ENCODE results near the gene CDC42EP3. TPM values are rescaled to one million over a fixed set of nuclear protein-coding genes. Genes with fewer than 3 reads are reported as not detected.

Gene CDC42EP3
- total RNA-seq, 1 experiment from 2014 or later, result 29.4 TPM

GRCh38 chr2:37641582-37642171 is 29.8 kb downstream of the CDC42EP3 start:
- no peak for TF ChIP-seq CTCF (IDR thresholded peaks at IDR 0.05; ENCODE audit: unreplicated experiment)
- Mint-ChIP-seq H3K9me3 (ENCODE audit: low read depth, unreplicated experiment) (no peaks in the 10 kb centered on the region), H3K4me3 (ENCODE audit: low read depth, unreplicated experiment) (no peak overlapping the region), H3K36me3 (ENCODE audit: insufficient read depth, unreplicated experiment) (peaks cover 26% of the 10 kb centered on the region), H3K27me3 (ENCODE audit: unreplicated experiment) (no peaks in the 10 kb centered on the region), H3K4me1 (ENCODE audit: low read depth, unreplicated experiment) (no peaks in the 10 kb centered on the region), H3K27ac (ENCODE audit: unreplicated experiment) (no peak overlapping the region)
- intact Hi-C loops (cut with micrococcal nuclease; ENCODE audit: unreplicated experiment), result no loop called here
- DNase-seq, result no peak
- CTCF ChIA-PET, result no interaction called here
- no TSS peak for BruUV-seq (replicated peaks)

GRCh38 chr2:37639631-37640030 is 31.8 kb downstream of the CDC42EP3 start:
- TF ChIP-seq CTCF (IDR thresholded peaks at IDR 0.05; ENCODE audit: unreplicated experiment), result no peak

GRCh38 chr2:37638973-37639372 is 32.5 kb downstream of the CDC42EP3 start:
- no TSS peak for BruUV-seq (replicated peaks)
- intact Hi-C loops (cut with micrococcal nuclease; ENCODE audit: unreplicated experiment), result no loop called here
- DNase-seq, result no peak
- Mint-ChIP-seq H3K27me3 (ENCODE audit: unreplicated experiment) (no peaks in the 10 kb centered on the region), H3K9me3 (ENCODE audit: low read depth, unreplicated experiment) (no peaks in the 10 kb centered on the region), H3K4me1 (ENCODE audit: low read depth, unreplicated experiment) (no peaks in the 10 kb centered on the region), H3K27ac (ENCODE audit: unreplicated experiment) (no peak overlapping the region), H3K4me3 (ENCODE audit: low read depth, unreplicated experiment) (no peak overlapping the region), H3K36me3 (ENCODE audit: insufficient read depth, unreplicated experiment) (peaks cover 14% of the 10 kb centered on the region)
- CTCF ChIA-PET, result no interaction called here
- no peak for TF ChIP-seq CTCF (IDR thresholded peaks at IDR 0.05; ENCODE audit: unreplicated experiment)

More at GRCh38 chr2:37639631-37640030, 31.8 kb downstream of the CDC42EP3 start:
- Mint-ChIP-seq H3K27me3 (ENCODE audit: unreplicated experiment) (no peaks in the 10 kb centered on the region), H3K9me3 (ENCODE audit: low read depth, unreplicated experiment) (no peaks in the 10 kb centered on the region), H3K4me3 (ENCODE audit: low read depth, unreplicated experiment) (no peak overlapping the region), H3K4me1 (ENCODE audit: low read depth, unreplicated experiment) (no peaks in the 10 kb centered on the region), H3K27ac (ENCODE audit: unreplicated experiment) (no peak overlapping the region), H3K36me3 (ENCODE audit: insufficient read depth, unreplicated experiment) (peaks cover 14% of the 10 kb centered on the region)
- BruUV-seq (replicated peaks), result TSS peak; percentile 8
- intact Hi-C loops (cut with micrococcal nuclease; ENCODE audit: unreplicated experiment), result no loop called here
- CTCF ChIA-PET, result no interaction called here
- DNase-seq, result no peak

- Mint-ChIP-seq H3K27ac (ENCODE audit: unreplicated experiment) (no peak overlapping the region), H3K27me3 (ENCODE audit: unreplicated experiment) (no peaks in the 10 kb centered on the region), H3K4me3 (ENCODE audit: low read depth, unreplicated experiment) (no peak overlapping the region), H3K36me3 (ENCODE audit: insufficient read depth, unreplicated experiment) (peaks cover 14% of the 10 kb centered on the region), H3K9me3 (ENCODE audit: low read depth, unreplicated experiment) (no peaks in the 10 kb centered on the region), H3K4me1 (ENCODE audit: low read depth, unreplicated experiment) (no peaks in the 10 kb centered on the region)
- CTCF ChIA-PET, result no interaction called here
- no peak for TF ChIP-seq CTCF (IDR thresholded peaks at IDR 0.05; ENCODE audit: unreplicated experiment)
- DNase-seq, result no peak
- no TSS peak for BruUV-seq (replicated peaks)
- intact Hi-C loops (cut with micrococcal nuclease; ENCODE audit: unreplicated experiment), result no loop called here
These were observed 33.5 kb downstream of the CDC42EP3 start for GRCh38 chr2:37637985-37638384.

Data from Calu3 (cell line).